HEK293 (cell line): Measurements from ENCODE around the gene GRIK2.

ENCODE experiments used
- CTCF ChIA-PET: fragments of 350-600 bp; formaldehyde crosslinking; extraction: SDS; loops from one replicate; lab custom pipeline; 2021; ENCODE audit warnings: antibody characterized with exemption; lab: Yijun Ruan, JAX
- POLR2A ChIA-PET: fragments of 300-600 bp; formaldehyde crosslinking; extraction: SDS; loops from one replicate; lab custom pipeline; 2020; ENCODE audit warnings: antibody characterized with exemption, inconsistent platforms; lab: Yijun Ruan, JAX
- H3K27ac ChIP-seq: fragments of 200-500 bp; sonication (Bioruptor generic); 2 replicates; pipeline ENCODE4 v1.5.1; 2014; ENCODE audit warnings: low read depth, low read length, control low read depth, inconsistent platforms; ENCODE audit errors: extremely low read depth
- H3K36me3 ChIP-seq, 2 experiments: fragments of 200-500 bp in 1 of 2; sonication (Bioruptor generic) in 1 of 2; 1 replicate in 1 of 2; 2 replicates in 1 of 2; pipeline ENCODE4 v1.5.1; 2014 to 2017; ENCODE audit warnings: inconsistent platforms in 2 of 2, low read length in 2 of 2; ENCODE audit not compliant: control insufficient read depth in 2 of 2, insufficient read depth in 1 of 2
- H3K4me1 ChIP-seq: fragments of 200-500 bp; sonication (Bioruptor generic); 2 replicates; pipeline ENCODE4 v1.5.1; 2014; ENCODE audit warnings: mild to moderate bottlenecking, low read length, inconsistent platforms; ENCODE audit not compliant: control insufficient read depth, insufficient read depth
- H3K4me3 ChIP-seq: 2 replicates; pipeline ENCODE4 v1.5.1; 2011; ENCODE audit warnings: low read depth, mild to moderate bottlenecking, control low read depth, low read length, moderate library complexity
- H3K9me3 ChIP-seq: fragments of 200-500 bp; sonication (Bioruptor generic); 2 replicates; pipeline ENCODE4 v1.5.1; 2014; ENCODE audit warnings: low read depth, low read length, inconsistent platforms; ENCODE audit not compliant: control insufficient read depth, insufficient read depth
- HOXD13 ChIP-seq: sonication (generic); formaldehyde crosslinking; IDR thresholded peaks from 2 replicates; pipeline ENCODE4 v1.8.0; 2022; ENCODE audit warnings: missing genetic modification reagents, borderline replicate concordance
- IKZF3 ChIP-seq: fragments of 450-650 bp; IDR thresholded peaks from 2 replicates; pipeline ENCODE4 v1.5.0; 2018; ENCODE audit warnings: missing biosample characterization, mild to moderate bottlenecking, missing genetic modification characterization, moderate library complexity
- MEIS1 ChIP-seq: sonication (generic); formaldehyde crosslinking; IDR thresholded peaks from 2 replicates; pipeline ENCODE4 v1.8.1; 2022; ENCODE audit warnings: missing genetic modification reagents, mild to moderate bottlenecking, borderline replicate concordance
- ZBTB17 ChIP-seq: fragments of 450-650 bp; formaldehyde crosslinking; IDR thresholded peaks from 2 replicates; pipeline ENCODE4 v1.5.1; 2016; ENCODE audit warnings: missing biosample characterization, missing genetic modification characterization
- ZFP3 ChIP-seq: fragments of 450-650 bp; formaldehyde crosslinking; IDR thresholded peaks from 2 replicates; pipeline ENCODE4 v1.5.1; 2016; ENCODE audit warnings: low read depth, missing biosample characterization, missing genetic modification characterization
- ZNF184 ChIP-seq: fragments of 450-650 bp; IDR thresholded peaks from 2 replicates; pipeline ENCODE4 v1.5.1; 2018; ENCODE audit warnings: missing biosample characterization, mild to moderate bottlenecking, missing genetic modification characterization
- ZNF302 ChIP-seq: fragments of 450-650 bp; formaldehyde crosslinking; IDR thresholded peaks from 2 replicates; pipeline ENCODE4 v1.5.1; 2016; ENCODE audit warnings: missing biosample characterization, missing genetic modification characterization, low read depth
- ZNF664 ChIP-seq: fragments of 450-650 bp; formaldehyde crosslinking; IDR thresholded peaks from 2 replicates; pipeline ENCODE4 v1.5.1; 2016; ENCODE audit warnings: missing biosample characterization, missing genetic modification characterization
- TF ChIP-seq, protein P1 (sequence below): fragments of 450-650 bp; formaldehyde crosslinking; conservative IDR thresholded peaks from 2 replicates; pipeline ENCODE4 v1.5.1; 2016; ENCODE audit warnings: low read depth, missing biosample characterization, missing genetic modification characterization
- TF ChIP-seq, protein P2 (sequence below): fragments of 450-650 bp; formaldehyde crosslinking; IDR thresholded peaks from 2 replicates; pipeline ENCODE4 v1.5.1; 2016; ENCODE audit warnings: missing biosample characterization, missing genetic modification characterization
- TF ChIP-seq, protein P3 (sequence below): fragments of 450-650 bp; IDR thresholded peaks from 2 replicates; pipeline ENCODE4 v1.5.1; 2018; ENCODE audit warnings: missing biosample characterization, mild to moderate bottlenecking, missing genetic modification characterization
- TF ChIP-seq, protein P4 (sequence below): fragments of 450-650 bp; formaldehyde crosslinking; IDR thresholded peaks from 2 replicates; pipeline ENCODE4 v1.5.1; 2016; ENCODE audit warnings: missing biosample characterization, missing genetic modification characterization
- TF ChIP-seq, protein P5 (sequence below): fragments of 450-650 bp; formaldehyde crosslinking; IDR thresholded peaks from 2 replicates; pipeline ENCODE4 v1.5.1; 2016; ENCODE audit warnings: missing biosample characterization, missing genetic modification characterization

GRIK2 gene

DNA sequence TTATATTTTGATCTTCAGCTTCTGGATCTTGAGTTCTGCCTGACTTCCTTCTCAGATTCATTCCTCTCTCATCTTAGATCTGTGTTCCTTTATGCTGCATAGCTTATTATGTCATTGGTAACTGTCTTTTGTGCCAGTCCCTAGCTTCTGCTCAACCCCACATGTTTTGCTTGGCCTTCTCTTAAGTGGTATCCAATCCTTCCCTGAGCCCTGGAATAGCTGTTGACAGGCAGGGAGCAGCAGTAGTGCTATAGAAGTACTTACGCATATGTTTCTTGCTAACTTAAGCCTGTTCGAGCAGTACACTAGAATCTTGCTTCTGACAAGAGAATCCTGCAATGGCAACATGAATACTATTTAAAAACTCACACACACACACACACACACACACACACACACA, 13.6 kb upstream of the GRIK2 start (continued):
- TF ChIP-seq, protein P1, sequence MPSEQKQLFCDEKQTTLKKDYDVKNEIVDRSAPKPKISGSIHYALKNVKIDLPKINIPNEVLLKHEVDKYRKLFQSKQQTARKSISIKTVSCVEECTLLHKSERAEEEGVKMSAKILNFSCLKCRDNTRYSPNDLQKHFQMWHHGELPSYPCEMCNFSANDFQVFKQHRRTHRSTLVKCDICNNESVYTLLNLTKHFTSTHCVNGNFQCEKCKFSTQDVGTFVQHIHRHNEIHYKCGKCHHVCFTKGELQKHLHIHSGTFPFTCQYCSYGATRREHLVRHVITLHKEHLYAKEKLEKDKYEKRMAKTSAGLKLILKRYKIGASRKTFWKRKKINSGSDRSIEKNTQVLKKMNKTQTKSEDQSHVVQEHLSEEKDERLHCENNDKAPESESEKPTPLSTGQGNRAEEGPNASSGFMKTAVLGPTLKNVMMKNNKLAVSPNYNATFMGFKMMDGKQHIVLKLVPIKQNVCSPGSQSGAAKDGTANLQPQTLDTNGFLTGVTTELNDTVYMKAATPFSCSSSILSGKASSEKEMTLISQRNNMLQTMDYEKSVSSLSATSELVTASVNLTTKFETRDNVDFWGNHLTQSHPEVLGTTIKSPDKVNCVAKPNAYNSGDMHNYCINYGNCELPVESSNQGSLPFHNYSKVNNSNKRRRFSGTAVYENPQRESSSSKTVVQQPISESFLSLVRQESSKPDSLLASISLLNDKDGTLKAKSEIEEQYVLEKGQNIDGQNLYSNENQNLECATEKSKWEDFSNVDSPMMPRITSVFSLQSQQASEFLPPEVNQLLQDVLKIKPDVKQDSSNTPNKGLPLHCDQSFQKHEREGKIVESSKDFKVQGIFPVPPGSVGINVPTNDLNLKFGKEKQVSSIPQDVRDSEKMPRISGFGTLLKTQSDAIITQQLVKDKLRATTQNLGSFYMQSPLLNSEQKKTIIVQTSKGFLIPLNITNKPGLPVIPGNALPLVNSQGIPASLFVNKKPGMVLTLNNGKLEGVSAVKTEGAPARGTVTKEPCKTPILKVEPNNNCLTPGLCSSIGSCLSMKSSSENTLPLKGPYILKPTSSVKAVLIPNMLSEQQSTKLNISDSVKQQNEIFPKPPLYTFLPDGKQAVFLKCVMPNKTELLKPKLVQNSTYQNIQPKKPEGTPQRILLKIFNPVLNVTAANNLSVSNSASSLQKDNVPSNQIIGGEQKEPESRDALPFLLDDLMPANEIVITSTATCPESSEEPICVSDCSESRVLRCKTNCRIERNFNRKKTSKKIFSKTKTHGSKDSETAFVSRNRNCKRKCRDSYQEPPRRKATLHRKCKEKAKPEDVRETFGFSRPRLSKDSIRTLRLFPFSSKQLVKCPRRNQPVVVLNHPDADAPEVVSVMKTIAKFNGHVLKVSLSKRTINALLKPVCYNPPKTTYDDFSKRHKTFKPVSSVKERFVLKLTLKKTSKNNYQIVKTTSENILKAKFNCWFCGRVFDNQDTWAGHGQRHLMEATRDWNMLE = no peak
- TF ChIP-seq, protein P2, sequence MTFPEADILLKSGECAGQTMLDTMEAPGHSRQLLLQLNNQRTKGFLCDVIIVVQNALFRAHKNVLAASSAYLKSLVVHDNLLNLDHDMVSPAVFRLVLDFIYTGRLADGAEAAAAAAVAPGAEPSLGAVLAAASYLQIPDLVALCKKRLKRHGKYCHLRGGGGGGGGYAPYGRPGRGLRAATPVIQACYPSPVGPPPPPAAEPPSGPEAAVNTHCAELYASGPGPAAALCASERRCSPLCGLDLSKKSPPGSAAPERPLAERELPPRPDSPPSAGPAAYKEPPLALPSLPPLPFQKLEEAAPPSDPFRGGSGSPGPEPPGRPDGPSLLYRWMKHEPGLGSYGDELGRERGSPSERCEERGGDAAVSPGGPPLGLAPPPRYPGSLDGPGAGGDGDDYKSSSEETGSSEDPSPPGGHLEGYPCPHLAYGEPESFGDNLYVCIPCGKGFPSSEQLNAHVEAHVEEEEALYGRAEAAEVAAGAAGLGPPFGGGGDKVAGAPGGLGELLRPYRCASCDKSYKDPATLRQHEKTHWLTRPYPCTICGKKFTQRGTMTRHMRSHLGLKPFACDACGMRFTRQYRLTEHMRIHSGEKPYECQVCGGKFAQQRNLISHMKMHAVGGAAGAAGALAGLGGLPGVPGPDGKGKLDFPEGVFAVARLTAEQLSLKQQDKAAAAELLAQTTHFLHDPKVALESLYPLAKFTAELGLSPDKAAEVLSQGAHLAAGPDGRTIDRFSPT (tag by site-specific recombination) = no peak
- TF ChIP-seq IKZF3 (tag by site-specific recombination) = no peak
- TF ChIP-seq ZFP3 (tag by site-specific recombination) = no peak
- TF ChIP-seq, protein P3, sequence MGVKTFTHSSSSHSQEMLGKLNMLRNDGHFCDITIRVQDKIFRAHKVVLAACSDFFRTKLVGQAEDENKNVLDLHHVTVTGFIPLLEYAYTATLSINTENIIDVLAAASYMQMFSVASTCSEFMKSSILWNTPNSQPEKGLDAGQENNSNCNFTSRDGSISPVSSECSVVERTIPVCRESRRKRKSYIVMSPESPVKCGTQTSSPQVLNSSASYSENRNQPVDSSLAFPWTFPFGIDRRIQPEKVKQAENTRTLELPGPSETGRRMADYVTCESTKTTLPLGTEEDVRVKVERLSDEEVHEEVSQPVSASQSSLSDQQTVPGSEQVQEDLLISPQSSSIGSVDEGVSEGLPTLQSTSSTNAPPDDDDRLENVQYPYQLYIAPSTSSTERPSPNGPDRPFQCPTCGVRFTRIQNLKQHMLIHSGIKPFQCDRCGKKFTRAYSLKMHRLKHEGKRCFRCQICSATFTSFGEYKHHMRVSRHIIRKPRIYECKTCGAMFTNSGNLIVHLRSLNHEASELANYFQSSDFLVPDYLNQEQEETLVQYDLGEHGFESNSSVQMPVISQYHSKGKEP (tag by site-specific recombination) = no peak
- TF ChIP-seq, protein P4, sequence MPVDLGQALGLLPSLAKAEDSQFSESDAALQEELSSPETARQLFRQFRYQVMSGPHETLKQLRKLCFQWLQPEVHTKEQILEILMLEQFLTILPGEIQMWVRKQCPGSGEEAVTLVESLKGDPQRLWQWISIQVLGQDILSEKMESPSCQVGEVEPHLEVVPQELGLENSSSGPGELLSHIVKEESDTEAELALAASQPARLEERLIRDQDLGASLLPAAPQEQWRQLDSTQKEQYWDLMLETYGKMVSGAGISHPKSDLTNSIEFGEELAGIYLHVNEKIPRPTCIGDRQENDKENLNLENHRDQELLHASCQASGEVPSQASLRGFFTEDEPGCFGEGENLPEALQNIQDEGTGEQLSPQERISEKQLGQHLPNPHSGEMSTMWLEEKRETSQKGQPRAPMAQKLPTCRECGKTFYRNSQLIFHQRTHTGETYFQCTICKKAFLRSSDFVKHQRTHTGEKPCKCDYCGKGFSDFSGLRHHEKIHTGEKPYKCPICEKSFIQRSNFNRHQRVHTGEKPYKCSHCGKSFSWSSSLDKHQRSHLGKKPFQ = no peak

DNA sequence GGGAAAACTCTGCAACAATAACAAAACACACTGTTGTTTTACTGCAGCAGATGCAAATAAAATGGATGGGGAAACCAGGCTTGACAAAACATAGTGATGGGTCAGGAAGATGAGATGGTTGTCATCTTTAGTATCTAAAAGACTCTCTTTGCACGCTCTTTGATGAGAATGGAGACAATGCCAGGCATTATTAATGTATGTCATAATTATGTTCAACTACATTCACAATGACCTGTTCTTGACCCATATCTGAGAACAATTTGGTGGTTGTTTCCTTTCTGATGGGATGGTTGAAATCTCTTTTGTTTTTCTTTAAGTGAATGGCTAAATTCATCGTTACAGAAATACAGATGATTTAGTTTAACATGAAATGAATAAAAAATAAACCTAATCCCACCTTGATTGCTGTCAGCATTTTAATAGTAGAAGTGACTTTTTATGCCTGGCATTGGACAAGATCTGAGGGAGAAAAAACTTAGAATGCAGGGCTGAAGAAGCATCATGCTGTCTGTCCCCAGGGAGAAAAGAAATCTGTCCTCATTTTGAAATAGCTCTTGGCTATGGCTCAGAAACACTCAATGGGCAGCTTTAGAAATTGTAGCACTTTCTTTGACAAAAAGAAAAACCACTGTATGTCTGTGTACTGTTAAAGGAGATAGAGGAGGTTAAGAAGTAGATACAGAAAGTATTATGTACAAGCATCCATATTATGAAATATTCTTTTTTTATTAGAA, 12.4 kb upstream of the GRIK2 start:
- Histone ChIP-seq H3K9me3 (no peaks in the 10 kb centered on the region), H3K36me3 (no peaks in the 10 kb centered on the region), H3K4me3 (no peak overlapping the region), H3K4me1 (no peaks in the 10 kb centered on the region), H3K27ac (no peak overlapping the region)
- ChIA-PET CTCF (no interaction called here), POLR2A (no interaction called here)
- TF ChIP-seq HOXD13 (no peak), MEIS1 (CRISPR knock-in tag) (no peak), ZNF302 (tag by site-specific recombination) (no peak), ZNF664 (tag by site-specific recombination) (no peak), ZNF184 (no peak), ZBTB17 (tag by site-specific recombination) (no peak)
- TF ChIP-seq, protein P5, sequence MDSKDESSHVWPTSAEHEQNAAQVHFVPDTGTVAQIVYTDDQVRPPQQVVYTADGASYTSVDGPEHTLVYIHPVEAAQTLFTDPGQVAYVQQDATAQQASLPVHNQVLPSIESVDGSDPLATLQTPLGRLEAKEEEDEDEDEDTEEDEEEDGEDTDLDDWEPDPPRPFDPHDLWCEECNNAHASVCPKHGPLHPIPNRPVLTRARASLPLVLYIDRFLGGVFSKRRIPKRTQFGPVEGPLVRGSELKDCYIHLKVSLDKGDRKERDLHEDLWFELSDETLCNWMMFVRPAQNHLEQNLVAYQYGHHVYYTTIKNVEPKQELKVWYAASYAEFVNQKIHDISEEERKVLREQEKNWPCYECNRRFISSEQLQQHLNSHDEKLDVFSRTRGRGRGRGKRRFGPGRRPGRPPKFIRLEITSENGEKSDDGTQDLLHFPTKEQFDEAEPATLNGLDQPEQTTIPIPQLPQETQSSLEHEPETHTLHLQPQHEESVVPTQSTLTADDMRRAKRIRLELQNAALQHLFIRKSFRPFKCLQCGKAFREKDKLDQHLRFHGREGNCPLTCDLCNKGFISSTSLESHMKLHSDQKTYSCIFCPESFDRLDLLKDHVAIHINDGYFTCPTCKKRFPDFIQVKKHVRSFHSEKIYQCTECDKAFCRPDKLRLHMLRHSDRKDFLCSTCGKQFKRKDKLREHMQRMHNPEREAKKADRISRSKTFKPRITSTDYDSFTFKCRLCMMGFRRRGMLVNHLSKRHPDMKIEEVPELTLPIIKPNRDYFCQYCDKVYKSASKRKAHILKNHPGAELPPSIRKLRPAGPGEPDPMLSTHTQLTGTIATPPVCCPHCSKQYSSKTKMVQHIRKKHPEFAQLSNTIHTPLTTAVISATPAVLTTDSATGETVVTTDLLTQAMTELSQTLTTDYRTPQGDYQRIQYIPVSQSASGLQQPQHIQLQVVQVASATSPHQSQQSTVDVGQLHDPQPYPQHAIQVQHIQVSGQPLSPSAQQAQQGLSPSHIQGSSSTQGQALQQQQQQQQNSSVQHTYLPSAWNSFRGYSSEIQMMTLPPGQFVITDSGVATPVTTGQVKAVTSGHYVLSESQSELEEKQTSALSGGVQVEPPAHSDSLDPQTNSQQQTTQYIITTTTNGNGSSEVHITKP (tag by site-specific recombination) = no peak
- TF ChIP-seq, protein P1 = no peak
